Activated CD4-positive, alpha-beta T cell treated with anti-CD3 and anti-CD28 coated beads, Interleukin-2, amount 10 ng/mL, durations not matched to agents 7 days and 5 days (primary cell): ENCODE measurements around the gene KIF25. TPM values are rescaled to one million over a fixed set of nuclear protein-coding genes. Genes with fewer than 3 reads are reported as not detected.

Experiments used
- CTCF ChIA-PET: fragments of 350-600 bp; sonication (Branson Sonifier 250); formaldehyde crosslinking; loops from one replicate; lab custom pipeline; 2021; ENCODE audit warnings: antibody characterized with exemption; lab: Charles Lee
- POLR2A ChIA-PET: fragments of 350-600 bp; sonication (Branson Sonifier 250); formaldehyde crosslinking; loops from one replicate; lab custom pipeline; 2021; ENCODE audit warnings: antibody characterized with exemption; lab: Charles Lee
- DNase-seq: peaks from one replicate; pipeline ENCODE4 v3.0.0-alpha.2; 2020
- H3K27ac Mint-ChIP-seq: one replicate; pipeline ENCODE4 v1.8.0; 2021; ENCODE audit warnings: mild to moderate bottlenecking, moderate library complexity, mixed read lengths
- H3K27me3 Mint-ChIP-seq: one replicate; pipeline ENCODE4 v1.8.0; 2021; ENCODE audit warnings: mixed read lengths
- H3K36me3 Mint-ChIP-seq: one replicate; pipeline ENCODE4 v1.8.0; 2021; ENCODE audit warnings: low read depth, mixed read lengths
- H3K4me1 Mint-ChIP-seq: one replicate; pipeline ENCODE4 v1.8.0; 2021; ENCODE audit warnings: mixed read lengths
- H3K4me3 Mint-ChIP-seq: one replicate; pipeline ENCODE4 v1.8.0; 2021; ENCODE audit warnings: mild to moderate bottlenecking, moderate library complexity, mixed read lengths
- H3K9me3 Mint-ChIP-seq: one replicate; pipeline ENCODE4 v1.8.0; 2021; ENCODE audit warnings: mixed read lengths
- total RNA-seq, 2 experiments: library from RNA; stranded (reverse); gene quantifications; one replicate each; pipeline ENCODE4 v1.2.3, GENCODE V29; 2021

KIF25 gene
- total RNA-seq, 2 experiments from 2014 or later = not detected

DNA sequence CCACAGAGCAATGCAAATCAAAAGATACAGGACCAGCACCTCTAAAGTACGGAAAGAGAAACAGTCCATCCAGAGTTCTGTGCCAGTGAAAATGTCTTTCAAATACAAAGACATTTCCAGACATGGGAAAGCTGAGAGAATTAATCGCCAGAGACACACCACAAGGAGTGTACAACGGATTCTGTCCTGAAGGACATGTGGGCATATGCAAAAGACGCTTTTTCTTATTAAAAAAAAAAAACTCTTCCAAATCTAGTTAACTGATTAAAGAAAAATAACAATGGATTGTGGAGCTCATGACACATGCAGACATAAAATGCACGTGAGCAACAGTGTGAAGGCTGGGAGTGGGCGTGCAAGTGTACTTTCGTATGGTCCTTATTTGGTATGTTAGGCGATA lies 22.8 kb downstream of the KIF25 start:
- Mint-ChIP-seq H3K36me3 (no peaks in the 10 kb centered on the region), H3K4me3 (no peak overlapping the region), H3K27me3 (no peaks in the 10 kb centered on the region), H3K4me1 (no peaks in the 10 kb centered on the region), H3K9me3 (peaks cover 8% of the 10 kb centered on the region), H3K27ac (no peak overlapping the region)
- ChIA-PET CTCF (interaction anchor here (0.6 to 0.7 kb wide), 3 partner anchors 13 to 113 kb away, joined by 3 to 4 read pairs (median 4); no protein-coding TSS in a partner anchor), POLR2A (no interaction called here)
- DNase-seq = no peak

DNA sequence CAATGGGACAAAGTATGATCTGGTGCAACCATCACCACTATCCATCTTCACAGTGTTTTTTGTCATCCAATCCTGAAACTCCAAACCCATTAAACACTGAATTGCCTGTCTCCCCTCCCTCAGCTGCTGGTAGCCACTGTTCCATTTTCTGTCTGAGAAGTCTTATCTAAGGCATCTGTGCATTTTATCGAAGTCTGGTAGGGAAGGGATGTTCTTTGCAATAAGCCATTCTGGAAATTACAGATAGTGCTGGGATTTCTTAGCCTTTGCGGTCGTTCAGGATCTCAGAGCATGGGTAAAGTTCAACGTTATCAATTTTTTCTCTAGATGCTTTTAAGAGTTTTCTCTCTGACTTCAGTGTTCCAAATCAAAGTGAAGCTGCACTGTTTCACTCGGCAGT lies 24.1 kb downstream of the KIF25 start:
- Mint-ChIP-seq H3K36me3 (no peaks in the 10 kb centered on the region), H3K27me3 (no peaks in the 10 kb centered on the region), H3K4me3 (no peak overlapping the region), H3K27ac (no peak overlapping the region), H3K4me1 (no peaks in the 10 kb centered on the region), H3K9me3 (peaks cover 6% of the 10 kb centered on the region)
- no peak for DNase-seq
- POLR2A ChIA-PET = no interaction called here
- CTCF ChIA-PET = no interaction called here

DNA sequence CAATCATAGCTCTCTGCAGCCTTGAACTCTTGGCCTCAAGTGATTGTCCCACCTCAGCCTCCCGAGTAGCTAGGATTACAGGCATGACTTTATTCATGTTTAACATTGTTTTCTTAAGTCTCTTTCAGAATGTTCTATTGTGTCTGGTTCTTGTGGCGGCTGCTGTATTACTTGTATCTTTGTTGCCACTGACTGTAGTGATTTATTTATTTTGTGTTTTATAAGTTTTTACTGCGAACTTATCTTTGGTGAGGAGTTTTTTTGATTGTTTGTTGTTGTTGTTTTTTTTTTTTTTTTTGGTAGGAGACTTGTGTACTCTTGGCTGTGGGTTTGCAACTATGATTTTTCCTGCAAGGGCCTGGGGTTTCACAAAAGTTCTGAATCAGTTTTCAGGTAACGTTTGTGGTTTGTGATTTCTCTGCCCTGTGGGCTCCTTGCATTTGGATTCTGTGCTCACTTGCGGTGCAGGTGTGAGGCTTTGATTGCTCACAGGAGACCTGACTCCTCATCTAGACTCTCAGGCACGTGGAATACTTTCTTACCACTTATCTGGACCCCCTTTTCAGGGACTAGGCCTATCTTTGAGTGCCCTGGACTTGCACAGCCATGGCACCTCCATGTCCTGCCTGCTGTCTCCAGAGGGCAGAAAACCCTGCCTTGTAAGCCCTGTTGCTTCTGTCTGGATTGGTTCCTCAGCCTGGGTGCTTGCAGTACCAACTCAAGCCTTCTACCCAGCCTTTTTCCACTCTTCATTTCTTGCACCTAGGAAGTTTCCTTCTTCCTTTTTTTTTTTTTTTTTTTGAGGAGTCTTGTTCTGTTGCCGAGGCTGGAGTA lies 25.2 kb downstream of the KIF25 start:
- H3K4me3 Mint-ChIP-seq = no peak overlapping the region
- peaks cover 6% of the 10 kb centered on the region for H3K9me3 Mint-ChIP-seq
- H3K27ac Mint-ChIP-seq = no peak overlapping the region
- CTCF ChIA-PET = interaction anchor here (0.7 kb wide), 1 partner anchor 516 kb away, joined by 3 read pairs; no protein-coding TSS in a partner anchor
- H3K36me3 Mint-ChIP-seq = no peaks in the 10 kb centered on the region
- H3K4me1 Mint-ChIP-seq = no peaks in the 10 kb centered on the region
- DNase-seq = no peak
- H3K27me3 Mint-ChIP-seq = no peaks in the 10 kb centered on the region
- POLR2A ChIA-PET = no interaction called here

DNA sequence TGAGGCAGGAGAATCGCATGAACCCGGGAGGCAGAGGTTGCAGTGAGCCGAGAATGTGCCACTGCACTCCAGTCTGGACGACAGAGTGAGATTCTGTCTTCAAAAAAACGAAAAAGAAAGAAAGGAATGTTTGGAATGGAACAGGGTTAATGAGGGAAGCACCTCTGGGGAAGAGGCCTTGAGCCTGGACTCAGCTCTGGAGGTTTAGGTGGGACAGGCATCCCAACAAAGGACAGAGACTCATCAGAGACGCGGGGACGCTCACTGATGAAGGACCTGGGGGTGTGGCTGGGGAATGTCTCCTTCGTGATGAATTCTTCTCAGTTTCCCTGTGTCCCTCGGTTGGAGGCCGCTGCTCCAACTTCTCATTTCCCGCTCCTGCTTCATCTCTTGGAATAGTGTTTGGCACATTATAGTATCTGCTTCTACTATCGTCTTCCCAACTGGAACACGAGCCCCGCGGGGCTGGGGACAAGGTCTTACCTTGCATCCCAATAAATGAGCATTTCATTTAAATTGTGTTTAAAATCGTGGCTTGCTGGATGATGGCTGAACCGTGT lies 27.6 kb downstream of the KIF25 start:
- no peak for DNase-seq
- no peak overlapping the region for H3K4me3 Mint-ChIP-seq
- no peaks in the 10 kb centered on the region for H3K9me3 Mint-ChIP-seq
- H3K4me1 Mint-ChIP-seq = no peaks in the 10 kb centered on the region
- ChIA-PET CTCF (no interaction called here), POLR2A (no interaction called here)
- no peak overlapping the region for H3K27ac Mint-ChIP-seq
- no peaks in the 10 kb centered on the region for H3K27me3 Mint-ChIP-seq
- no peaks in the 10 kb centered on the region for H3K36me3 Mint-ChIP-seq

DNA sequence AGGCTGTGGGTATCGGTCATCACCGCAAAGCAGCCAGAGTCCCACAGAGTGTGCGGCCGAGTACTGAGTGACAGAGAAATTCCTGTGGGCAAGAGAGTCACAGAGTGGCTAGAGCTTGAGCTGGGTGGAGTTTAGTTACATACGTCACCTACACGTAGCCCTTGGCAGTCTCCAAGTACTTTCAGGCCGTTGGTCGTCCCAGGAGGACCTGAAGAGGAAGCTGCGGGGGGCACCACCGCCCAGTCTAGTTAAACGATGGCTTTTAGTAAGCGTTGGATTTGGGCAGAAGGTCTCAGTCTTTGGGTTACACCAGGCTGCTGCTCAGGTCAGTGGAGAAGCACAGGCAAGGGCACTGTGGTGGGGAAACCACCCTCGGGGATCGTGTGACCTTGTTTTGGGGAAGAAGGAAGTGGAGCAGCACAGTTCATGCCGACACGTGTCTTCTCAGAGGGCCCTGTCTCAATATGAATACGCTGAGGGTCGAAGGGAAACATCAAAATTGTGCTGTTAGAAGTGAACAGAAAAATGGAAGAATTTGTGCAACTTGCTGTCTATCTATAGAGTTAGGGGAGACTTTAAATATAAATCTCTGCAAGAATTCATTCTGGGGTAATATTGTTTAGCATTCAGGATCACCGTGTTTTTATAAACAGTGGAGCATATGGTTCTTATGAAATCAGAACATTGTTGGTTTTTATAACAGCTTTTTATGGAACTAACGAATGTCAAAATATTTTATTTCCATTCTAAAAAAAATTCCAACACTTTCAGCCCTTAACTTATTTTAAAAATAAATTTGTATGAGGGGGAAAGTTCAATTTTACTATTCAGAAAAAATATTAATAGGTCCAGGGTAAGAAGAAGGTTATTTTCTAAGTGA lies 28.6 kb downstream of the KIF25 start:
- Mint-ChIP-seq H3K36me3 (no peaks in the 10 kb centered on the region), H3K27me3 (no peaks in the 10 kb centered on the region), H3K4me1 (no peaks in the 10 kb centered on the region), H3K9me3 (no peaks in the 10 kb centered on the region), H3K27ac (no peak overlapping the region), H3K4me3 (no peak overlapping the region)
- ChIA-PET POLR2A (no interaction called here), CTCF (no interaction called here)
- no peak for DNase-seq

DNA sequence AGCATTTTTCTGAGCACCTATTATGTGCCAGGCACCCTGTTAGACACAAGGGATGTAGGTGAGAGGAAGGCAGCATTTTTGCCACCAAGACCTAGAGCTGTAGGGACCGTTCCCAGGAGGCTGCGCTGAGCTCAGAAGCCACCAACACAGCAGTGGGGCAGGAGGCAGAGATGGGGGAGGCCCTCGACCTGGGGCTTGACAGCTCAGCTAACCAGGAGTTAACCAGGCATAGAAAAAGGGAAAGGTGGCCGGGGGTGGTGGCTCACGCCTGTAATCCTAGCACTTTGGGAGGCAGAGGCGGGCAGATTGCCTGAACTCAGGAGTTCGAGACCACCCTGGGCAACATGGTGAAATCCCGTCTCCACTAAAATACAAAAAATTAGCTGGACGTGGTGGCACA lies 29.5 kb downstream of the KIF25 start:
- ChIA-PET CTCF (no interaction called here), POLR2A (no interaction called here)
- Mint-ChIP-seq H3K4me3 (no peak overlapping the region), H3K27ac (no peak overlapping the region), H3K27me3 (no peaks in the 10 kb centered on the region), H3K9me3 (no peaks in the 10 kb centered on the region), H3K4me1 (no peaks in the 10 kb centered on the region), H3K36me3 (no peaks in the 10 kb centered on the region)
- DNase-seq = no peak

DNA sequence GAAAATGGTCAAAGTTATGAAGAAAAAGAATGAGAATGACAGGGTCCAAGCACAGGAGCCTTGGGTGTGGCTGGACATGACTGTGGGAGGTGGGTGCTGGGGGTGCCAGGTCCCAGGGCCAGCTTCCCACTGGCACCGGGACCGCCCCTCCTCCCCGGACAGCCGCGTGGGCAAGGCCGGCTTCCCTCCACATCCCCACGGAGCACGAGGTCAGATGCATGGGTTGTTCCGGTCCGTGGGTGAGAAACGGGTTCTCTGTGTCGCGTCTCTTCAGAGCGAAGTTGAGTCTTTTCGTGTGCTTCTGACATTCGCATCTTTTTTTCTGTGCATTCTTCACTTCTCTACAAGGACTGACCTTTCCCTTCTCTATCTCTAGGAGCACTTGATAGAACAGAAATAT lies 30.1 kb downstream of the KIF25 start:
- no peaks in the 10 kb centered on the region for H3K4me1 Mint-ChIP-seq
- no peaks in the 10 kb centered on the region for H3K36me3 Mint-ChIP-seq
- H3K27ac Mint-ChIP-seq = no peak overlapping the region
- POLR2A ChIA-PET = no interaction called here
- H3K4me3 Mint-ChIP-seq = no peak overlapping the region
- H3K27me3 Mint-ChIP-seq = no peaks in the 10 kb centered on the region
- no peaks in the 10 kb centered on the region for H3K9me3 Mint-ChIP-seq
- CTCF ChIA-PET = no interaction called here
- DNase-seq = no peak

DNA sequence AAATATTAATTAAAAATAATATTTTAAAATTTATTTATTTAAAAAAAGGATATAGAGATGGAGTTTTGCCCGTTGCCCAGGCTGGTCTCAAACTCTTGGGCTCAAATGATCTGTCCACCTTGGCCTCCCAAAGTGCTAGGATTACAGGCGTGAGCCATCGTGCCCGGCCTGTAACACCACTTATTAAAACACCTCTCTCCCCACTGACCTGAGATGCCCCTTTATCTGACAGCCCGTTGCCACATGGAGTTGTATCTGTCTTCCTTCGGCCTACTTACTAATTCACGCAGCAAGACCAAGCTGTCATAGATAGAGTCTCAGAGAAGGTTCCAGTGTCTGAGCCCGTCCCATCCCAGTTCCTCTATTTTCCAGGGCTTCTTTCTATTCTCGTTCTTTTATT lies 30.7 kb downstream of the KIF25 start:
- CTCF ChIA-PET = no interaction called here

DNA sequence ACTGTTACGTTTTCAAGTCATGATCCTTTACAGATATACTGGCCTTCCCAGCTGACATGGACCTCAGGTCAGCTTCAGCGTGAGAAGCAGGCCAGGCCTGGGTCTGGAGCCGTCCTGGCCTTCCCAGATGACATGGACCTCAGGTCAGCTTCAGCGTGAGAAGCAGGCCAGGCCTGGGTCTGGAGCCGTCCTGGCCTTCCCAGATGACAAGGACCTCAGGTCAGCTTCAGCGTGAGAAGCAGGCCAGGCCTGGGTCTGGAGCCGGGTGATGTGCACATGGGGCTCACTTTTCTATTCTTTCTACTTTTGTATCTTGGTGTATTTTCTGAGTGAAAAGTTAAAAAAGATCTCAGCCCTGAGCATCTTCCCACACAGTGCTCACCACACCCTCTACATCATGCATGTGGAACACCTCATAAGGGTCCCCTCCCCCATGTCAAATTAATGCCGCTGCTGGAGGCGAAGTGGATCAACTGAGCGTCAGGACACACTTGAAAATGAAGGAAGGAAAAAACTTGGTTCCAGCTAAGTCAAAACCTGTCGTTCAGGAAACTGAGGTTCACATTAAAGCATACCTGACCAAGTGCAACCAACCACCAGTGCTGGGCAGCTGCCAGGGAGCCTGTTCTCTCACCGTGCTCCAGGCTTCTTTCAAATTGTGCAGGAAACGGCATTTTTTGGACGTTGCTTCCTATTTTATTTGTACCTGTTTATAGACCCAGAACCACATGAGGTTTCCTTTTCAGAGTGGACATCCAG lies 32.2 kb downstream of the KIF25 start:
- peaks cover 4% of the 10 kb centered on the region for H3K27me3 Mint-ChIP-seq
- H3K4me1 Mint-ChIP-seq = no peaks in the 10 kb centered on the region
- no peak for DNase-seq
- H3K36me3 Mint-ChIP-seq = no peaks in the 10 kb centered on the region
- ChIA-PET POLR2A (no interaction called here), CTCF (no interaction called here)
- no peaks in the 10 kb centered on the region for H3K9me3 Mint-ChIP-seq
- H3K4me3 Mint-ChIP-seq = no peak overlapping the region
- H3K27ac Mint-ChIP-seq = no peak overlapping the region

More for the DNA sequence above, 30.7 kb downstream of the KIF25 start:
- no peak overlapping the region for H3K4me3 Mint-ChIP-seq
- no peaks in the 10 kb centered on the region for H3K27me3 Mint-ChIP-seq
- POLR2A ChIA-PET = no interaction called here
- no peaks in the 10 kb centered on the region for H3K36me3 Mint-ChIP-seq
- no peaks in the 10 kb centered on the region for H3K9me3 Mint-ChIP-seq
- no peak for DNase-seq
- no peak overlapping the region for H3K27ac Mint-ChIP-seq
- H3K4me1 Mint-ChIP-seq = no peaks in the 10 kb centered on the region

DNA sequence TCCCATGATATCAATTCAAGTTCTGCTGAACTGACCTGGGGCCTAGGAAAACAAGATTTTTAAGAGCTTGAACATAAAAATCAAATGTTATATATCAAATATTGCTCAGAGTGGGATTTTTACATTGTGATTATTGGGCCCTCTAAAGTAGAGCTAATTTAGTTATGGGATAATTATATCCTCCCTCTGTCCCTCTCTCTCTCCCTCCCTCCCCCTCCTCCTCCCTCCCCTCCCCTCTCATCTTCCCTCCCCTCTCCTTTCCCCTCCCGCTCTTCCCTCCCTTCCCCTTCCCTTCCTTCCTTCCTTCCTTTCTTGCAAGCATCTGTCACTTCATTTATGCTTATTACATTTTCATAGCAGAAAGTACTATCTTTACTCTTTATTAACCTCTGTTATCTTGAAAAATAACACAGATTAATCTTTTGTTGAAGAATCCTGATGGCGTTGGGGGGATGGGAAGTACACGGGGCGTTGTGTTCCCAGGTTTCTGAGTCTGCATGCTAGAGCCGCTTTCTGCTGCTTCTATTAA lies 32.8 kb downstream of the KIF25 start:
- ChIA-PET CTCF (no interaction called here), POLR2A (no interaction called here)
- Mint-ChIP-seq H3K27ac (no peak overlapping the region), H3K36me3 (no peaks in the 10 kb centered on the region), H3K9me3 (no peaks in the 10 kb centered on the region), H3K27me3 (peaks cover 7% of the 10 kb centered on the region), H3K4me3 (no peak overlapping the region), H3K4me1 (no peaks in the 10 kb centered on the region)
- DNase-seq = no peak

DNA sequence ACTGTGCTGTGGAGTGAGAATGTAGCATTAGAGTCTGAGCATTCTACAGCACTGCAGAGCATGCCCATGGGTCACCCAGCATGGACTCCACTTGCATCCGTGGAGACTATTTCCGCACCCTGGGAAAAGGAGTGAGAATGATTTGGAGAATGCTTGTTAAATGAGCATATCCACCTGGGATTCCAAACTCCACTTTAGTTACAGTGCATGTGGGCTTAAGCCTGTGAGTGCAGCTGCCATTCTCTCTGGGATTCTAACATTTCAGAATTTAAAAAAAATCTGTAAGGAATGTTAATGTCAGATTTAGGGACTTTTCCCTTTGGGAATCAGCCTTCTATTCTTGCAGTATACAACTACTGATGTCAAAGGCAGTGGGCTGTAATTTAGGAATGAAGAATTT lies 33.4 kb downstream of the KIF25 start:
- CTCF ChIA-PET = no interaction called here
- POLR2A ChIA-PET = no interaction called here
- Mint-ChIP-seq H3K36me3 (no peaks in the 10 kb centered on the region), H3K27me3 (peaks cover 11% of the 10 kb centered on the region), H3K4me3 (no peak overlapping the region), H3K27ac (no peak overlapping the region), H3K9me3 (no peaks in the 10 kb centered on the region), H3K4me1 (peaks cover 3% of the 10 kb centered on the region)
- no peak for DNase-seq

DNA sequence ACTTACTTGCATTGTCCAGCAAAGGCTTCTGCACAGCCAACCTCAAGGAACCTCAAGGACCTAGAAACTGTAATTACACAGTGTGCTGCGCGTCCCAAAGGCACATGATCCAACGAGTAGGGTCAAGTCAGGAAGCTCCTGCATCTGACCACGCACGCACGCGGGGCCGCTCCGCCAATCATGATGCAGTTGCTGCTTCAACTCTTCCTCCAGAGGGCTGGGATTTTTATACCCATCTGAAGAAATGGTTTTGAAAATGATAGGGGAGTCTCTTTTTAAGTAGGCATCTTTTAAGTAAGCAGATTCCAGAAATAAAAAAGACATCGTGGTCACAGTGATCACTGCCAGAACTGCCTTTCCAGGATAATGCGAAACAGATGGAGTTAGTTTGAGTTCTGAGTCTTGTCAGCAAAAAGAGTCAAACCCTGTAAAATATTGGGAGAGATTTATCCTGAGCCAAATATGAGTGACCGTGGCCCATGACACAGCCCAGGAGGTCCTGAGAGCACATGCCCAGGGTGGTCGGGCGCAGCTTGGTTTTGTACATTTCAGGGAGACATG lies 34.0 kb downstream of the KIF25 start:
- peaks cover 3% of the 10 kb centered on the region for H3K4me1 Mint-ChIP-seq
- ChIA-PET CTCF (no interaction called here), POLR2A (no interaction called here)
- peaks cover 11% of the 10 kb centered on the region for H3K27me3 Mint-ChIP-seq
- H3K4me3 Mint-ChIP-seq = no peak overlapping the region
- no peak for DNase-seq
- peaks cover 2% of the 10 kb centered on the region for H3K9me3 Mint-ChIP-seq
- no peak overlapping the region for H3K27ac Mint-ChIP-seq
- H3K36me3 Mint-ChIP-seq = no peaks in the 10 kb centered on the region
